IMR-90 (cell line): Measurements from ENCODE around the gene ARHGAP28. TPM values are rescaled to one million over a fixed set of nuclear protein-coding genes. Genes with fewer than 3 reads are reported as not detected.

Experiments used
- ATAC-seq: fragments of 200-7000 bp; cut with Tn5 transposase; 2 replicates; pipeline ENCODE4 v1.9.1; 2020; ENCODE audit warnings: low read depth, mild to moderate bottlenecking, moderate library complexity
- BruUV-seq: library from RNA; stranded (reverse); fragments of 400-500 nt; replicated peaks from 2 replicates; lab custom pipeline; 2021; lab: Mats Ljungman, UMichigan
- CTCF ChIA-PET: fragments of 300-600 bp; formaldehyde crosslinking; extraction: SDS; loops from one replicate; lab custom pipeline; 2021; ENCODE audit warnings: antibody characterized with exemption; lab: Yijun Ruan, JAX
- POLR2A ChIA-PET: fragments of 300-600 bp; sonication (Branson Sonifier 250); formaldehyde crosslinking; loops from one replicate; lab custom pipeline; 2022; ENCODE audit warnings: antibody characterized with exemption; ENCODE audit not compliant: unreplicated experiment; lab: Charles Lee
- DNase-seq: peaks from one replicate; pipeline ENCODE4 v3.0.0; 2013
- H2AFZ ChIP-seq: replicated peaks from 2 replicates; pipeline ENCODE3; 2013; ENCODE audit warnings: low read length, mild to moderate bottlenecking; ENCODE audit not compliant: poor library complexity
- H2AK5ac ChIP-seq: 2 replicates; pipeline ENCODE4 v1.6.1; 2013; ENCODE audit warnings: low read depth, low read length, inconsistent platforms
- H2AK9ac ChIP-seq: replicated peaks from 2 replicates; pipeline ENCODE3; 2013; ENCODE audit warnings: mild to moderate bottlenecking, low read depth, low read length, moderate library complexity; ENCODE audit not compliant: poor library complexity
- H2BK120ac ChIP-seq: 2 replicates; pipeline ENCODE4 v1.6.1; 2013; ENCODE audit warnings: low read depth, low read length, inconsistent platforms
- H2BK15ac ChIP-seq: 3 replicates; pipeline ENCODE4 v1.6.1; 2013; ENCODE audit warnings: low read depth, low read length, inconsistent platforms
- H2BK20ac ChIP-seq: 2 replicates; pipeline ENCODE4 v1.6.1; 2013; ENCODE audit warnings: low read depth, mild to moderate bottlenecking, inconsistent platforms, low read length, moderate library complexity
- H2BK5ac ChIP-seq: 2 replicates; pipeline ENCODE4 v1.6.1; 2013; ENCODE audit warnings: mild to moderate bottlenecking, low read depth, low read length, inconsistent platforms; ENCODE audit not compliant: poor library complexity, severe bottlenecking
- H3K14ac ChIP-seq: replicated peaks from 2 replicates; pipeline ENCODE4 v1.6.1; 2013; ENCODE audit warnings: low read depth, low read length, inconsistent platforms
- H3K18ac ChIP-seq: 2 replicates; pipeline ENCODE4 v1.6.1; 2013; ENCODE audit warnings: low read depth, low read length, control low read depth
- H3K23ac ChIP-seq: 2 replicates; pipeline ENCODE4 v1.6.1; 2013; ENCODE audit warnings: low read depth, low read length, inconsistent platforms
- H3K27ac ChIP-seq: 2 replicates; pipeline ENCODE4 v1.5.1; 2013; ENCODE audit warnings: mild to moderate bottlenecking, control low read depth, low read length; ENCODE audit not compliant: insufficient read depth
- H3K27me3 ChIP-seq: 2 replicates; pipeline ENCODE4 v1.6.1; 2013; ENCODE audit warnings: low read length; ENCODE audit not compliant: control insufficient read depth, insufficient read depth
- H3K36me3 ChIP-seq: 2 replicates; pipeline ENCODE4 v1.6.1; 2013; ENCODE audit warnings: low read length, mixed read lengths; ENCODE audit not compliant: control insufficient read depth, insufficient read depth
- H3K4ac ChIP-seq: 2 replicates; pipeline ENCODE4 v1.6.1; 2013; ENCODE audit warnings: low read depth, low read length, inconsistent platforms
- H3K4me1 ChIP-seq: 2 replicates; pipeline ENCODE4 v1.6.1; 2013; ENCODE audit warnings: low read length, mixed read lengths; ENCODE audit not compliant: control insufficient read depth, insufficient read depth
- H3K4me2 ChIP-seq: 2 replicates; pipeline ENCODE4 v1.6.1; 2013; ENCODE audit warnings: low read depth, mild to moderate bottlenecking, control low read depth, low read length, moderate library complexity
- H3K4me3 ChIP-seq: 2 replicates; pipeline ENCODE4 v1.5.1; 2013; ENCODE audit warnings: low read depth, mild to moderate bottlenecking, control low read depth, low read length, moderate library complexity; ENCODE audit not compliant: insufficient read depth
- H3K56ac ChIP-seq: 2 replicates; pipeline ENCODE4 v1.6.1; 2013; ENCODE audit warnings: low read length, inconsistent platforms; ENCODE audit not compliant: insufficient read depth; ENCODE audit errors: extremely low read depth
- H3K79me1 ChIP-seq, 2 experiments: 2 replicates each; pipeline ENCODE4 v1.6.1; 2013; ENCODE audit warnings: low read length in 2 of 2, inconsistent platforms in 1 of 2, low read depth in 1 of 2
- H3K9ac ChIP-seq: 2 replicates; pipeline ENCODE4 v1.6.1; 2013; ENCODE audit warnings: low read depth, low read length, control low read depth
- H3K9me1 ChIP-seq: 2 replicates; pipeline ENCODE4 v1.6.1; 2013; ENCODE audit warnings: low read length, inconsistent platforms; ENCODE audit not compliant: insufficient read depth
- H3K9me3 ChIP-seq: 2 replicates; pipeline ENCODE4 v1.6.1; 2013; ENCODE audit warnings: low read length; ENCODE audit not compliant: control insufficient read depth, insufficient read depth
- H4K20me1 ChIP-seq: 2 replicates; pipeline ENCODE4 v1.6.1; 2013; ENCODE audit warnings: low read length, inconsistent platforms; ENCODE audit not compliant: insufficient read depth
- H4K5ac ChIP-seq: 2 replicates; pipeline ENCODE4 v1.6.1; 2013; ENCODE audit warnings: mild to moderate bottlenecking, low read depth, low read length, control low read depth
- H4K8ac ChIP-seq, 2 experiments: 2 replicates each; pipeline ENCODE4 v1.6.1; 2013; ENCODE audit warnings: low read depth in 2 of 2, low read length in 2 of 2, control low read depth in 1 of 2, inconsistent platforms in 1 of 2
- H4K91ac ChIP-seq: 2 replicates; pipeline ENCODE4 v1.6.1; 2013; ENCODE audit warnings: low read depth, low read length, inconsistent platforms; ENCODE audit not compliant: insufficient read depth
- CEBPB ChIP-seq: IDR thresholded peaks from 2 replicates; pipeline ENCODE4 v1.6.1; 2012; ENCODE audit warnings: low read depth, low read length, improper control_type of control experiment
- MAZ ChIP-seq: IDR thresholded peaks from 2 replicates; pipeline ENCODE4 v1.6.1; 2012; ENCODE audit warnings: low read depth, mild to moderate bottlenecking, low read length, improper control_type of control experiment, moderate library complexity, borderline replicate concordance
- MXI1 ChIP-seq: IDR thresholded peaks from 2 replicates; pipeline ENCODE4 v1.6.1; 2012; ENCODE audit warnings: low read depth, mild to moderate bottlenecking, low read length, moderate library complexity, borderline replicate concordance
- NFE2L2 ChIP-seq: fragments of 150-350 bp; IDR thresholded peaks from 2 replicates; pipeline ENCODE4 v1.6.1; 2016; ENCODE audit warnings: low read depth, mild to moderate bottlenecking, low read length
- POLR2A ChIP-seq: IDR thresholded peaks from 2 replicates; pipeline ENCODE4 v1.6.1; 2012; ENCODE audit warnings: mild to moderate bottlenecking, low read depth, low read length
- RAD21 ChIP-seq: IDR thresholded peaks from 2 replicates; pipeline ENCODE4 v1.6.1; 2012; ENCODE audit warnings: low read length, improper control_type of control experiment
- WGBS, 2 experiments: methylation state at CpG; one replicate each; pipeline versions ENCODE4 v1.1.5 to v1.1.7; 2013; ENCODE audit warnings: missing lambda C conversion rate in 2 of 2; ENCODE audit not compliant: insufficient read length in 1 of 2; ENCODE audit errors: extremely low coverage in 2 of 2; 5-methylcytosine and 5-hydroxymethylcytosine counted together
- dilution Hi-C: fragments of 300-500 bp; cut with HindIII; formaldehyde crosslinking; loops from one replicate; pipeline ENCODE4 v1.14.3; 2018; ENCODE audit warnings: low sequenced_read_pairs; ENCODE audit not compliant: unreplicated experiment
- in situ Hi-C: fragments of 300-500 bp; cut with MboI; formaldehyde crosslinking; loops from 3 replicates; pipeline ENCODE4 v1.14.3; 2019; ENCODE audit warnings: low sequenced_read_pairs, inconsistent platforms, mixed read lengths
- intact Hi-C: fragments of 100-400 bp; cut with micrococcal nuclease; formaldehyde crosslinking; loops from 2 replicates; pipeline ENCODE4 v1.10.0; 2022
- polyA plus RNA-seq, 3 experiments: library from polyadenylated mRNA; depleted of rRNA; stranded (reverse); fragments of >200 nt; gene quantifications; 2 replicates each; pipeline ENCODE4 v1.2.3, GENCODE V29; 2012; ENCODE audit warnings: low replicate concordance in 1 of 3
- total RNA-seq: library from RNA; depleted of rRNA; stranded (reverse); fragments of >200 nt; gene quantifications from 2 replicates; pipeline ENCODE4 v1.2.3, GENCODE V29; 2012
- TF ChIP-seq, protein P1 (sequence below): conservative IDR thresholded peaks from 2 replicates; pipeline ENCODE4 v1.5.1; 2012; ENCODE audit warnings: mild to moderate bottlenecking, low read depth, low read length, improper control_type of control experiment
- TF ChIP-seq, protein P2 (sequence below): fragments of 150-350 bp; IDR thresholded peaks from 2 replicates; pipeline ENCODE4 v1.6.1; 2017; ENCODE audit warnings: mild to moderate bottlenecking, antibody characterized with exemption, low read length, low read depth

ARHGAP28 gene
- total and polyA plus RNA-seq, 2 of the 4 experiments (the other 2 are of a cell fraction): 1.8 to 3.8 TPM

DNA sequence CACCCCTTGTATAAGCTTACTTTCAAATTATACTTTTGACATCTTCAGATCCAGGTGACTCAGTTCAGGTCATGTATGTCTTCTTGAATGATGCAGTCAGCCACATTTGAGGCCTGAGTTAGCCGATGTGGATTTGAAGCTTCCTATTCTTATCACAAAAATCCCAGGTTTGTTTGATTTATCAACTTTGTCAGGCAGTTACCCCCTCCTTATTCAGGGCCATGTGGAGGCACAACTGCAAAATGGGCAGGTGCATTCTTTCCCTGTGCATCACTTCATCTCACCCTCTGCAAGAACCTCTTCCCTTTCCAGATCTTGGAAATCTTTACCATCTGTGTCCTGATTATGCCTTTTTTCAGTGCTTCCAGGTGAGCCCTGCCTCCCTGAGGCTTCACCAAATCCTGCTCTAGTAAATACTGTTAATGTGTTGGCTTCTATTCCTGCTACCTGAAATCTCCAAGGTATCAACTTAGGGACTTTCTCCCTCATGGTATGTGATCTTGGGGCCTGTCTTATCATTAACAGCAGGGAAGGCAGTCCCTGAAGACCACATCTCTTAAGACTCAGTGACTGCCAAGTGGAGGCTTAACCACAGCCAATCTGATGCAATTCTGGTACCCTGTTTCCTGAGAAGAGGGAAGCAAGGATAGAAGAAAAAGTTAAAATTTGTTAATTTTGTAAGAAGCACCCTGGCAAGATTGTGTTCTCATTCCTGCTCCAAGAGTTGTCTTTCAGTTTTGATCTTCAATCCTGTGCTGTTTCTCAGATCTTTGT, 9.4 kb upstream of the ARHGAP28 start:
- Histone ChIP-seq H2BK15ac (peak overlapping the region; percentile 80; the same call in 2 of the 3 replicates), H2AFZ (no peak overlapping the region), H3K79me1 (no peaks in the 10 kb centered on the region), H3K4me3 (no peak overlapping the region), H3K4me2 (no peak overlapping the region), H3K4me1 (peaks cover 13% of the 10 kb centered on the region), H3K27ac (peak overlapping the region; percentile 51), H3K9me1 (peaks cover 14% of the 10 kb centered on the region), H2BK5ac (peak overlapping the region; percentile 20), H3K14ac (peak overlapping the region; percentile 57), H4K20me1 (no peaks in the 10 kb centered on the region), H3K56ac (peak overlapping the region; percentile 49; the same call in 1 of the 2 replicates), H4K8ac (peak overlapping the region; percentile 56 to 85), H3K9me3 (no peaks in the 10 kb centered on the region), H3K9ac (peak overlapping the region; percentile 20; the same call in 1 of the 2 replicates), H3K36me3 (no peaks in the 10 kb centered on the region), H4K5ac (peak overlapping the region; percentile 56), H3K18ac (peak overlapping the region; percentile 38), H2BK20ac (peak overlapping the region; percentile 95), H2AK9ac (no peak overlapping the region), H3K23ac (peak overlapping the region; percentile 57), H3K27me3 (no peaks in the 10 kb centered on the region), H2AK5ac (peak overlapping the region; percentile 80), H3K4ac (peak overlapping the region; percentile 92), H2BK120ac (peak overlapping the region; percentile 92), H4K91ac (peak overlapping the region; percentile 95)
- in situ Hi-C loops: no loop called here
- dilution Hi-C loops: no loop called here
- no CpG with 5 or more reads among the region's 1 CpG for WGBS, 2 experiments
- CTCF ChIA-PET: no interaction called here
- BruUV-seq: no TSS peak
- intact Hi-C loops: no loop called here
- TF ChIP-seq NFE2L2 (no peak), CEBPB (no peak), MXI1 (no peak), RAD21 (no peak), POLR2A (no peak), MAZ (no peak)
- TF ChIP-seq, protein P1, sequence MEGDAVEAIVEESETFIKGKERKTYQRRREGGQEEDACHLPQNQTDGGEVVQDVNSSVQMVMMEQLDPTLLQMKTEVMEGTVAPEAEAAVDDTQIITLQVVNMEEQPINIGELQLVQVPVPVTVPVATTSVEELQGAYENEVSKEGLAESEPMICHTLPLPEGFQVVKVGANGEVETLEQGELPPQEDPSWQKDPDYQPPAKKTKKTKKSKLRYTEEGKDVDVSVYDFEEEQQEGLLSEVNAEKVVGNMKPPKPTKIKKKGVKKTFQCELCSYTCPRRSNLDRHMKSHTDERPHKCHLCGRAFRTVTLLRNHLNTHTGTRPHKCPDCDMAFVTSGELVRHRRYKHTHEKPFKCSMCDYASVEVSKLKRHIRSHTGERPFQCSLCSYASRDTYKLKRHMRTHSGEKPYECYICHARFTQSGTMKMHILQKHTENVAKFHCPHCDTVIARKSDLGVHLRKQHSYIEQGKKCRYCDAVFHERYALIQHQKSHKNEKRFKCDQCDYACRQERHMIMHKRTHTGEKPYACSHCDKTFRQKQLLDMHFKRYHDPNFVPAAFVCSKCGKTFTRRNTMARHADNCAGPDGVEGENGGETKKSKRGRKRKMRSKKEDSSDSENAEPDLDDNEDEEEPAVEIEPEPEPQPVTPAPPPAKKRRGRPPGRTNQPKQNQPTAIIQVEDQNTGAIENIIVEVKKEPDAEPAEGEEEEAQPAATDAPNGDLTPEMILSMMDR: no peak
- TF ChIP-seq, protein P2, sequence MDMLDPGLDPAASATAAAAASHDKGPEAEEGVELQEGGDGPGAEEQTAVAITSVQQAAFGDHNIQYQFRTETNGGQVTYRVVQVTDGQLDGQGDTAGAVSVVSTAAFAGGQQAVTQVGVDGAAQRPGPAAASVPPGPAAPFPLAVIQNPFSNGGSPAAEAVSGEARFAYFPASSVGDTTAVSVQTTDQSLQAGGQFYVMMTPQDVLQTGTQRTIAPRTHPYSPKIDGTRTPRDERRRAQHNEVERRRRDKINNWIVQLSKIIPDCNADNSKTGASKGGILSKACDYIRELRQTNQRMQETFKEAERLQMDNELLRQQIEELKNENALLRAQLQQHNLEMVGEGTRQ: no peak
- ATAC-seq (no peak), DNase-seq (no peak)
- POLR2A ChIA-PET: no interaction called here
